Endothelial cell of umbilical vein (primary cell): ENCODE data around the gene SLC9B2. TPM values are rescaled to one million over a fixed set of nuclear protein-coding genes. Genes with fewer than 3 reads are reported as not detected.

Source experiments
- BruUV-seq: library from RNA; stranded (reverse); fragments of 400-500 nt; replicated peaks from 2 replicates; lab custom pipeline; 2021; lab: Mats Ljungman, UMichigan
- CTCF ChIA-PET: fragments of 300-600, 350-600 bp; sonication (Branson Sonifier 250); formaldehyde crosslinking; loops from one replicate; lab custom pipeline; 2021; ENCODE audit warnings: antibody characterized with exemption, inconsistent platforms; lab: Charles Lee
- POLR2A ChIA-PET: fragments of 300-600, 350-600 bp; sonication (Branson Sonifier 250); formaldehyde crosslinking; loops from one replicate; lab custom pipeline; 2021; ENCODE audit warnings: antibody characterized with exemption, inconsistent platforms; lab: Charles Lee
- DNase-seq: peaks from one replicate; pipeline ENCODE4 v3.0.0-alpha.2; 2011; ENCODE audit warnings: low read depth, low spot score
- FAIRE-seq: peaks from 2 replicates; lab custom pipeline; 2011; peaks lifted over from hg19 to GRCh38; lab: Jason Lieb, UNC
- H2AFZ ChIP-seq: 2 replicates; pipeline ENCODE4 v1.6.0; 2012; ENCODE audit warnings: low read depth, low read length, control low read depth, inconsistent platforms
- H3K27ac ChIP-seq: 2 replicates; pipeline ENCODE4 v1.5.1; 2011; ENCODE audit warnings: low read depth, mild to moderate bottlenecking, control low read depth, low read length, moderate library complexity; ENCODE audit not compliant: insufficient read depth
- H3K27me3 ChIP-seq, 2 experiments: 2 replicates each; pipeline versions ENCODE4 v1.6.0 to v1.6.1; 2011; ENCODE audit warnings: low read length in 2 of 2, mixed read lengths in 1 of 2; ENCODE audit not compliant: control insufficient read depth in 2 of 2, insufficient read depth in 2 of 2
- H3K36me3 ChIP-seq, 2 experiments: 2 replicates in 1 of 2; 3 replicates in 1 of 2; pipeline ENCODE4 v1.5.1; 2011; ENCODE audit warnings: low read length in 2 of 2, mild to moderate bottlenecking in 1 of 2, moderate library complexity in 1 of 2; ENCODE audit not compliant: control insufficient read depth in 2 of 2, insufficient read depth in 2 of 2; ENCODE audit errors: extremely low read depth in 1 of 2
- H3K4me1 ChIP-seq: 3 replicates; pipeline ENCODE4 v1.5.1; 2011; ENCODE audit warnings: mild to moderate bottlenecking, low read length; ENCODE audit not compliant: control insufficient read depth, insufficient read depth; ENCODE audit errors: extremely low read depth
- H3K4me2 ChIP-seq: 2 replicates; pipeline ENCODE4 v1.6.1; 2011; ENCODE audit warnings: low read length, control low read depth, mixed read lengths; ENCODE audit not compliant: insufficient read depth
- H3K4me3 ChIP-seq, 3 experiments: fragments of 200-600 bp in 1 of 3; sonication (generic), shearing (Covaris generic) in 1 of 3; replicated peaks in 1 of 3; 2 replicates each; pipeline ENCODE4 v1.5.1; 2011 to 2016; ENCODE audit warnings: control low read depth in 3 of 3, low read length in 3 of 3, mild to moderate bottlenecking in 2 of 3, inconsistent platforms in 1 of 3, low read depth in 1 of 3, moderate library complexity in 1 of 3; ENCODE audit not compliant: insufficient read depth in 1 of 3
- H3K79me2 ChIP-seq: 2 replicates; pipeline ENCODE4 v1.6.0; 2012; ENCODE audit warnings: low read length, inconsistent platforms; ENCODE audit not compliant: control insufficient read depth, insufficient read depth
- H3K9ac ChIP-seq: replicated peaks from 2 replicates; pipeline ENCODE3; 2011; ENCODE audit warnings: low read length, control low read depth; ENCODE audit not compliant: insufficient read depth; ENCODE audit errors: extremely low read depth
- H3K9me1 ChIP-seq: replicated peaks from 3 replicates; pipeline ENCODE4 v1.6.0; 2011; ENCODE audit warnings: mild to moderate bottlenecking, low read length; ENCODE audit not compliant: control insufficient read depth, insufficient read depth; ENCODE audit errors: extremely low read depth
- H3K9me3 ChIP-seq: replicated peaks from 2 replicates; pipeline ENCODE4 v1.5.1; 2012; ENCODE audit warnings: low read length, inconsistent platforms; ENCODE audit not compliant: control insufficient read depth, insufficient read depth
- H4K20me1 ChIP-seq: replicated peaks from 2 replicates; pipeline ENCODE3; 2011; ENCODE audit warnings: mild to moderate bottlenecking, low read length; ENCODE audit not compliant: control insufficient read depth, insufficient read depth; ENCODE audit errors: extremely low read depth
- CTCF ChIP-seq, 2 donors: IDR thresholded peaks; 1 replicate in 1 of 2; 2 replicates in 1 of 2; pipeline ENCODE4 v1.5.1; 2011; ENCODE audit warnings: low read length in 2 of 2, mild to moderate bottlenecking in 2 of 2, moderate library complexity in 2 of 2, control low read depth in 1 of 2, inconsistent platforms in 1 of 2, low read depth in 1 of 2; ENCODE audit not compliant: insufficient read depth in 1 of 2; ENCODE audit errors: extremely low read depth in 1 of 2
- GATA2 ChIP-seq: IDR thresholded peaks from 2 replicates; pipeline ENCODE4 v1.7.0; 2011; ENCODE audit warnings: low read depth, mild to moderate bottlenecking, moderate library complexity, mixed read lengths, low read length; ENCODE audit not compliant: insufficient read length, insufficient read depth
- JUN ChIP-seq: IDR thresholded peaks from 2 replicates; pipeline ENCODE4 v1.6.1; 2011; ENCODE audit warnings: borderline replicate concordance, low read depth; ENCODE audit not compliant: insufficient read length, insufficient read depth
- MAX ChIP-seq: IDR thresholded peaks from 2 replicates; pipeline ENCODE4 v1.6.1; 2011; ENCODE audit not compliant: insufficient read depth, insufficient read length
- MYC ChIP-seq: IDR thresholded peaks from one replicate; pipeline ENCODE4 v1.6.1; 2011; ENCODE audit warnings: mild to moderate bottlenecking, low read depth, low read length
- POLR2AphosphoS5 ChIP-seq: IDR thresholded peaks from 2 replicates; pipeline ENCODE4 v1.6.1; 2012; ENCODE audit warnings: low read depth, mild to moderate bottlenecking, control low read depth, low read length, moderate library complexity; ENCODE audit not compliant: insufficient read depth
- dilution Hi-C: fragments of 300-500 bp; cut with MboI; formaldehyde crosslinking; loops from one replicate; pipeline ENCODE4 v1.15.0; 2019; ENCODE audit warnings: low sequenced_read_pairs; ENCODE audit not compliant: extremely low pct_ligation_motif_present
- intact Hi-C: fragments of 100-400 bp; cut with micrococcal nuclease; formaldehyde crosslinking; loops from one replicate; pipeline ENCODE4 v1.10.0; 2022
- polyA plus RNA-seq, 4 experiments: library from polyadenylated mRNA; depleted of rRNA in 3 of 4; stranded (reverse) in 3 of 4; unstranded in 1 of 4; fragments of >200 nt; gene quantifications; 2 replicates each; pipeline versions ENCODE4 v1.2.1 to v1.2.3, GENCODE V29; 2011 to 2012; ENCODE audit warnings: missing spikeins in 1 of 4
- total RNA-seq: library from RNA; stranded (reverse); gene quantifications from 2 replicates; pipeline ENCODE4 v1.2.3, GENCODE V29; 2021

The SLC9B2 gene
- total and polyA plus RNA-seq, 2 donors (not counting 3 experiments of a cell fraction or from before 2014, with no cell fraction given) = 9.6 to 23.5 TPM

- Histone ChIP-seq H3K9me3 (no peaks in the 10 kb centered on the region), H4K20me1 (no peaks in the 10 kb centered on the region), H3K9me1 (no peaks in the 10 kb centered on the region), H3K27me3 (no peaks in the 10 kb centered on the region), H3K79me2 (no peaks in the 10 kb centered on the region), H2AFZ (no peak overlapping the region), H3K4me3 (no peak overlapping the region), H3K9ac (no peak overlapping the region), H3K4me1 (no peaks in the 10 kb centered on the region), H3K36me3 (no peaks in the 10 kb centered on the region), H3K4me2 (no peak overlapping the region), H3K27ac (no peak overlapping the region)
- no peak for FAIRE-seq
- intact Hi-C loops = no loop called here
- TF ChIP-seq JUN (no peak), POLR2AphosphoS5 (no peak), GATA2 (no peak), MYC (no peak), CTCF (IDR thresholded peaks at IDR 0.05; ENCODE audit: extremely low read depth in 1 of 2, insufficient read depth in 1 of 2, low read depth in 1 of 2, low read length in 2 of 2) (no peak), MAX (no peak)
- ChIA-PET CTCF (interaction anchor here (1.2 to 3.9 kb wide), 4 partner anchors 390 to 591 kb away, joined by 3 to 28 read pairs (median 4); no protein-coding TSS in a partner anchor), POLR2A (no interaction called here)
- no TSS peak for BruUV-seq
- DNase-seq = no peak
- dilution Hi-C loops = no loop called here
Observed at GRCh38 chr4:103010804-103011203, 65.8 kb downstream of the SLC9B2 start.
